HL-60 (cell line): ENCODE data around the gene UBAC2.

Source experiments
- POLR2AphosphoS5 ChIP-seq: IDR thresholded peaks from 2 replicates; pipeline ENCODE4 v1.6.1; 2012; ENCODE audit warnings: low read depth
- TF ChIP-seq, protein P1 (sequence below): IDR thresholded peaks from 2 replicates; pipeline ENCODE4 v1.6.1; 2012; ENCODE audit warnings: low read depth; ENCODE audit not compliant: insufficient replicate concordance

DNA sequence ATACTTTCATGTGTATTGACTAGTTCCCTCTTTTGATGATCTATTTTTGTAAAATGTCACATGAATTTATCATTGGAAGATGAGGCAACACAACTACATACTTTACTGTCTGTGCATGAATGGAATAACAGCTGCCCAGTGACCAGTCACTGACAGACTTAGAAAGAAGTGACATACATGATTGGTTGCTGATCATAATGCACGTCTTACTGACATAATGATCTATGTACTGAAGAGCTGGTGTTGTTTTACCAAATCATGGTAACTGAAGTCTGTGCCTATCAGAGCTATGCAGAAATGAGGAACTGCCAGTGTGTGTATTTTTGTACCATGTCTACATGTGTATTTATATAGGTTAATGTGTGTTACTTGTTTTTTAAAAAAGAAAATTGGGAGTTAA, 31.1 kb downstream of the UBAC2 start:
- TF ChIP-seq, protein P1, sequence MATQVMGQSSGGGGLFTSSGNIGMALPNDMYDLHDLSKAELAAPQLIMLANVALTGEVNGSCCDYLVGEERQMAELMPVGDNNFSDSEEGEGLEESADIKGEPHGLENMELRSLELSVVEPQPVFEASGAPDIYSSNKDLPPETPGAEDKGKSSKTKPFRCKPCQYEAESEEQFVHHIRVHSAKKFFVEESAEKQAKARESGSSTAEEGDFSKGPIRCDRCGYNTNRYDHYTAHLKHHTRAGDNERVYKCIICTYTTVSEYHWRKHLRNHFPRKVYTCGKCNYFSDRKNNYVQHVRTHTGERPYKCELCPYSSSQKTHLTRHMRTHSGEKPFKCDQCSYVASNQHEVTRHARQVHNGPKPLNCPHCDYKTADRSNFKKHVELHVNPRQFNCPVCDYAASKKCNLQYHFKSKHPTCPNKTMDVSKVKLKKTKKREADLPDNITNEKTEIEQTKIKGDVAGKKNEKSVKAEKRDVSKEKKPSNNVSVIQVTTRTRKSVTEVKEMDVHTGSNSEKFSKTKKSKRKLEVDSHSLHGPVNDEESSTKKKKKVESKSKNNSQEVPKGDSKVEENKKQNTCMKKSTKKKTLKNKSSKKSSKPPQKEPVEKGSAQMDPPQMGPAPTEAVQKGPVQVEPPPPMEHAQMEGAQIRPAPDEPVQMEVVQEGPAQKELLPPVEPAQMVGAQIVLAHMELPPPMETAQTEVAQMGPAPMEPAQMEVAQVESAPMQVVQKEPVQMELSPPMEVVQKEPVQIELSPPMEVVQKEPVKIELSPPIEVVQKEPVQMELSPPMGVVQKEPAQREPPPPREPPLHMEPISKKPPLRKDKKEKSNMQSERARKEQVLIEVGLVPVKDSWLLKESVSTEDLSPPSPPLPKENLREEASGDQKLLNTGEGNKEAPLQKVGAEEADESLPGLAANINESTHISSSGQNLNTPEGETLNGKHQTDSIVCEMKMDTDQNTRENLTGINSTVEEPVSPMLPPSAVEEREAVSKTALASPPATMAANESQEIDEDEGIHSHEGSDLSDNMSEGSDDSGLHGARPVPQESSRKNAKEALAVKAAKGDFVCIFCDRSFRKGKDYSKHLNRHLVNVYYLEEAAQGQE, result no peak
- TF ChIP-seq POLR2AphosphoS5, result no peak
